ENCODE results near the gene FHIT.

Gene FHIT

DNA sequence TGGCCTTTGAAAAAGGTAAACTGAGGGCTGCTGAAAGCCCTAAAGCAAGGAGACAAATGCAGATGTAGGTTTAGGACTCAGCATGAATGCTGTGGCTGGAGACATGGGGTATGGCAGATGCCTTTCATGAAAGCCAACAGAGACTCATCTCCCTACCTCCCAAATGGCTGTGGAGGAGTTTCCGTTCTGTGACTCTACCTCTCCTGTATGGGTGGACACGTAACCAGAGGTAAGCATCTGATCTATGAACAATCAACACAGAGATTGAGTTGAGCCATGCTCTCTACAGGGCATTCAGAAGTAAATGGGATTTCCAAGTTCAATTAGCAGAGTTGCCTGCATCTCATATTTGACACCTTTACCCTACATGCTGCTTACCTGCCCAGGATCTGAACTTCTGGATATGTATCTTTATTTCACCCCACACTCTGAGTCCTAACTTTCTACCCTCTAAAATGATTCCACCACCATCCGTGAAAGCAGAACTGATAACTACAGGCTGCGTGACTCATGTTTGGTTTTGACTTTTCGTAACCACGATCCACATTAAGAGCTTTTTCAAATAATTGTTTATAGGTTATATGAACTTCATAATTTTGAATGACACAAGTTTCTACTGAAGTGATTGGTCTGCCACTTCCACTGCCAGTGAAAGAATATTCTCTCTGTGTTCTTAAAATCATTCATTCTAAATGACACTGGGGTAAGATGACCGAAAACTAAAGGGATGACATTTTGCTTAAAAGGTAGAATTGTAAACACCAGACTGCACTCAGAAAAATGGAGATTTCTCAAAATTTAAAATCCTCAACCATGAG lies 1058.7 kb downstream of the FHIT start:
- DNase-seq (ENCODE audit: low read depth in 2 of 2) = no peak
- H3K4me3 ChIP-seq (replicated peaks in 1 of 2; ENCODE audit: low read depth in 2 of 2, low read length in 2 of 2) = no peak overlapping the region
- TF ChIP-seq, protein P1, sequence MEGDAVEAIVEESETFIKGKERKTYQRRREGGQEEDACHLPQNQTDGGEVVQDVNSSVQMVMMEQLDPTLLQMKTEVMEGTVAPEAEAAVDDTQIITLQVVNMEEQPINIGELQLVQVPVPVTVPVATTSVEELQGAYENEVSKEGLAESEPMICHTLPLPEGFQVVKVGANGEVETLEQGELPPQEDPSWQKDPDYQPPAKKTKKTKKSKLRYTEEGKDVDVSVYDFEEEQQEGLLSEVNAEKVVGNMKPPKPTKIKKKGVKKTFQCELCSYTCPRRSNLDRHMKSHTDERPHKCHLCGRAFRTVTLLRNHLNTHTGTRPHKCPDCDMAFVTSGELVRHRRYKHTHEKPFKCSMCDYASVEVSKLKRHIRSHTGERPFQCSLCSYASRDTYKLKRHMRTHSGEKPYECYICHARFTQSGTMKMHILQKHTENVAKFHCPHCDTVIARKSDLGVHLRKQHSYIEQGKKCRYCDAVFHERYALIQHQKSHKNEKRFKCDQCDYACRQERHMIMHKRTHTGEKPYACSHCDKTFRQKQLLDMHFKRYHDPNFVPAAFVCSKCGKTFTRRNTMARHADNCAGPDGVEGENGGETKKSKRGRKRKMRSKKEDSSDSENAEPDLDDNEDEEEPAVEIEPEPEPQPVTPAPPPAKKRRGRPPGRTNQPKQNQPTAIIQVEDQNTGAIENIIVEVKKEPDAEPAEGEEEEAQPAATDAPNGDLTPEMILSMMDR (IDR thresholded peaks at IDR 0.05; ENCODE audit: low read depth, low read length) = no peak

DNA sequence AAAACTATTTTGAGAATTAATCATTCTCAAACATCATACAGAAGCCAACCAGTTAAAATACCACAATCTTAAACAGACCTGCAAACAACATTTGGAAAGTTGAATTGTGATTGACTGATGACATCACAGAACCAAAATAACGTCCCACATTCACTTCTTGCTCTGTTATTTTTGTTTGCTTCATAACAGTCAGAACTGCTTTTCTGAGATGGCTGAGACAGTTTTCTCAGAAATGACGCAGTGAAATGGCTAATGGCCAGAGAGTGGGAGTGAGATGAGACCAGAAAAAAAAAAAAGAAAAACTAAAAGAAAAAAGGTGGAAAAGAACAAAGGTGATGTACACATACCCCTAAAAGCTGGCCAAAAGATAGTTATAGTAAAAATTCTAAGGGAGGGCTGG lies 1061.2 kb downstream of the FHIT start:
- no peak for DNase-seq (ENCODE audit: low read depth in 2 of 2)
- TF ChIP-seq, protein P1 (IDR thresholded peaks at IDR 0.05; ENCODE audit: low read depth, low read length) = no peak
- no peak overlapping the region for H3K4me3 ChIP-seq (replicated peaks in 1 of 2; ENCODE audit: low read depth in 2 of 2, low read length in 2 of 2)

DNA sequence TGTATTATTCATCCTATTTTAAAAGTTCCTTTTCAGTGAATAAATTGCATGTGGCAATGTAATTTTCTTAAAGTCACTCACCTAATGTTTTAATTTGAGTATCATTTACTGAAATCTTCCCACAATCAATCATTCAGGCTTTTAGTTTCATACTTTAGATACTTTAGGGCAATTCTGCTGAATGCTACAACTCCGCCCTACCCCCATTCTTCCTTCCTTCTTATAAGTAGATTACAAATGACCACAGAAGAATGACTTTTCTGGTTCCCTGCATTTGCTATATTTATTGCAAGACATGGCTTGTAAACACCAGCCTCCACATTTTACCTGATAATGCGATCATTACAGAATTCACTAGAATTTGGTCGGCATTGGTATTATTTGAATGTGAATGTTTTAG lies 1061.9 kb downstream of the FHIT start:
- TF ChIP-seq, protein P1 (IDR thresholded peaks at IDR 0.05; ENCODE audit: low read depth, low read length) = no peak
- H3K4me3 ChIP-seq (replicated peaks in 1 of 2; ENCODE audit: low read depth in 2 of 2, low read length in 2 of 2) = no peak overlapping the region
- no peak for DNase-seq (ENCODE audit: low read depth in 2 of 2)

DNA sequence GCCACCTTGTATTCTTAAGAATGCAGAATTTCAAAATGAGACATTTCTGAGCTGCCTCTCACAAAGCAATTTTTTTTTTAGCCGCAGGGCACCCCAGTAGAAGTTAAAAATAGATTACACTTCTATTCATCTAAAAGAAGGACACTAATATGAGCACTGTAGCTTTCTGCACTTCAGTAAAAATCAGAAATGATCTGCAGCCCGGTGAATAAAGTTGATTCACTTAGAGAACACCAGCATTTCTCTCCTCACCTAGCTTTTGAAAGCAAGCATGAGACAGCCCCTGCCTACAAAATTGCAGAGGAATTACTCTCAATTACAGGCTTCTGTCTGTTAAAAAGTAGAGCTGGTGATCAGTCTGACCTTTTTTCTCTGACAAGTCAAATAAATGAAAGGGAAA lies 1062.4 kb downstream of the FHIT start:
- TF ChIP-seq, protein P1 (IDR thresholded peaks at IDR 0.05; ENCODE audit: low read depth, low read length) = no peak
- no peak overlapping the region for H3K4me3 ChIP-seq (replicated peaks in 1 of 2; ENCODE audit: low read depth in 2 of 2, low read length in 2 of 2)
- DNase-seq (ENCODE audit: low read depth in 2 of 2) = no peak

DNA sequence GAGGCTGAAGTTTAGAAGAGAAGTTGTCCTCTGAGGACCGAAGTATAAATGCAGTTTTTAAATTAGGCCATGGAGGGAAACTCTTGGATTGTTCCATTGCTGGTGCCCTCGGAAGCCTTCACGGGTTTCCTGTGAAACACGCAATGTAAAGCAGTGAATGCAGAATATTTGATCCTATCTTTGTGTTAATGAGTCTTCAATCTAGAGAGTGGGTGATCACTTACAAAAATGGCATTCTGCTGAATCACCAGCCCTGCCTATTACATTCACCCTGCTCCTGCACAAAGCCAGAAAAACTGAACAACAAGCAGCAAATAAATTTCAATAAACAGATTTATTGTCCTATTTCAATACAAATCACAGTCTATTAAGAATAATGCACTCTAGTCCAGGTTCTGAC lies 1063.9 kb downstream of the FHIT start:
- no peak for DNase-seq (ENCODE audit: low read depth in 2 of 2)
- no peak overlapping the region for H3K4me3 ChIP-seq (replicated peaks in 1 of 2; ENCODE audit: low read depth in 2 of 2, low read length in 2 of 2)
- TF ChIP-seq, protein P1 (IDR thresholded peaks at IDR 0.05; ENCODE audit: low read depth, low read length) = no peak

DNA sequence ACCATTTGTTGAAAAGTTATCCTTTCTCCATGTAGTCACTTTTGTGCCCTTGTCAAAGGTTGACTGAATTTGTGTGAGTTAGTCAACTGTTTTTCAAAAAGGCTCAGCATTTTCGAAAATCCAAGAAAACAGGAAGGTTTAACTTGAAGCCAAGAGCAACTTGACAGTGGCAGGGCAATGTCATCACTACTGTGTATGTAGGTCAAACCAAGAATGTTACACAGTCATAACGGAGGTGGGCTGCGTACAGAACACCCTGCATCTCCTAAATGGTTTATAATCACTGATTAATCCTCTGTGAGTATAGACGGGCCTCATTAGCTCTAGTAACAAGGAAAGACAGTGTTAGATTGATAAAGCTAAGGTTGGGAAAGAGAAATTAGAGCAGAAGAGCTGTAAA lies 1064.9 kb downstream of the FHIT start:
- TF ChIP-seq, protein P1 (IDR thresholded peaks at IDR 0.05; ENCODE audit: low read depth, low read length) = no peak
- DNase-seq (ENCODE audit: low read depth in 2 of 2) = no peak
- H3K4me3 ChIP-seq (replicated peaks in 1 of 2; ENCODE audit: low read depth in 2 of 2, low read length in 2 of 2) = no peak overlapping the region

DNA sequence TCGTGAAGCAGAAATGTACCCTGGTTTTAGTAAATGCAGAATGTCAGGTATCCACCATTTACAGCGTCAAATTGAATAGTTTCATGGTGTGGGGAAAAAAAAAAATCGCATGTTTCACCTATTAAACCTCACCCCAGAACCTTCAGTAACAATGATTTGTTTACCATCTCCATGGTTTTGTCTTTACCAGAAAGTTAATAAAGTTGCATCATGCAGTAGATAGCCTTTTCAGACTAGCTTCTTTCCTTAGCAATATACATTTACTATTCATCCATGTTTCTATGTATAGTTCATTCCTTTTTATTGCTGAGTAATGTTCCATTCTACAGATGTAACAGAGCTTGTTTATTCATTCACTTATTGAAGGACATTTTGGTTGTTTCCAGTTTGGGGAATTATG lies 1066.1 kb downstream of the FHIT start:
- DNase-seq (ENCODE audit: low read depth in 2 of 2) = no peak
- no peak overlapping the region for H3K4me3 ChIP-seq (replicated peaks in 1 of 2; ENCODE audit: low read depth in 2 of 2, low read length in 2 of 2)
- TF ChIP-seq, protein P1 (IDR thresholded peaks at IDR 0.05; ENCODE audit: low read depth, low read length) = no peak

Measured in cardiac fibroblast (primary cell).